HUES48 (cell line): ENCODE measurements around the gene CHSY3.
A peak's percentile ranks its signal among the peaks of the same experiment; 100 is the strongest.

Experiments
- H3K27ac ChIP-seq: one replicate; pipeline ENCODE4 v1.7.0; 2013; ENCODE audit warnings: low read depth, low read length, inconsistent platforms
- H3K27me3 ChIP-seq: 2 replicates; pipeline ENCODE4 v1.6.1; 2013; ENCODE audit warnings: mild to moderate bottlenecking, low read length; ENCODE audit not compliant: control insufficient read depth, insufficient read depth
- H3K36me3 ChIP-seq: 2 replicates; pipeline ENCODE4 v1.6.1; 2013; ENCODE audit warnings: low read length; ENCODE audit not compliant: control insufficient read depth, insufficient read depth
- H3K4me1 ChIP-seq: 2 replicates; pipeline ENCODE4 v1.6.1; 2013; ENCODE audit warnings: mild to moderate bottlenecking, low read length; ENCODE audit not compliant: control insufficient read depth, insufficient read depth
- H3K4me3 ChIP-seq: 2 replicates; pipeline ENCODE4 v1.5.1; 2013; ENCODE audit warnings: mild to moderate bottlenecking, low read depth, low read length
- H3K9ac ChIP-seq: 2 replicates; pipeline ENCODE4 v1.6.1; 2013; ENCODE audit warnings: mild to moderate bottlenecking, low read depth, low read length, moderate library complexity
- H3K9me3 ChIP-seq: 2 replicates; pipeline ENCODE4 v1.6.1; 2013; ENCODE audit warnings: low read length; ENCODE audit not compliant: control insufficient read depth, insufficient read depth

The CHSY3 gene

DNA sequence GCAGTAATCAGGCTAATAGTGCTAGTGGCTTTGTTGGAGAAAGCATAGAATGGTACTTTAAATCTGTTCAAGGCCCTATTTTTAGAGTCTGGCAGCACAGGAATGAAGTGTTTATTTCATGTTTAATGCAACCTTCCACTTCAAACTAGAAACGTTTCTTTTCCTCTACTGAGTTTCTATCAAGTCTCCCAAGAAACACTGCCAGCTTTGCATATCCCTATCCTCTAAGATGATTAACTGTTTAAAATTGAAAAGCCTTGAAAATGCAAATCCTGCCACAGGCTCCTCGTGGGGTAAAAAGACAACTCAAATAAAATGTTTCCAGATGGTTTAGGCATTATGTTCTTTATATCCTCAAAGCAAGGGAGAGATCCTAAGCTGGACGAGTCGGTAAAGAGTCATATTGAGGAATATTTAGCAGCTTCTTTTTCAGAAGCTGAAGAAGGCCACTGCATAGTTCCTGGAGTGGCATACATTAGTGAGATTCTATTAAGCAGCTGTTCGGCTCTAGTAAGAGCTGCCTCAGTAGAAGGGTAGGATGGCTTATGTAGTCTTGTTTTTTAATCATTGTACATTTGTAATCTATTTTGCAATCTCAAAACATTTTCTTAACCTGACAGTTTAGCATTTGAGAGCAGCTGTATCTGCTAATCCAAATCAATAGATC is 251.2 kb downstream of the CHSY3 start:
- Histone ChIP-seq H3K4me3 (no peak overlapping the region), H3K4me1 (peaks cover 27% of the 10 kb centered on the region), H3K36me3 (no peaks in the 10 kb centered on the region), H3K27me3 (no peaks in the 10 kb centered on the region), H3K27ac (peak overlapping the region; percentile 28), H3K9me3 (no peaks in the 10 kb centered on the region), H3K9ac (no peak overlapping the region)

DNA sequence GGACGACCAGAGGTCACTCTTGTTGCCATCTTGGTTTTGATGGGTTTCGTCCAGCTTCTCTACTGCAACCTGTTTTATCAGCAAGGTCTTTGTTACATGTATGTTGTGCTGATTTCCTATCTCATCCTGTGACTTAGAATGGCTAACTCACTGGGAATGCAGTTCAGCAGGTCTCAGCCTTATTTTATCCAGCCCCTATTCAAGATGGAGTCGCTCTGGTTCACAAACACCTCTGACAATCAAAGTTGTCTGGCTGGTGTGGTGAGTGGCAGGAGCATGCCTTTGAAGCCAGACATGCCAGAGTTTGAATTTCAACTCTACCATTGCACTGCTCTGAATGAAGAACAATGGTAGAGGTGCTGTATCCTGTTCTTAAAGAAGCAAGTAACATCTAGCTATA is 253.8 kb downstream of the CHSY3 start:
- Histone ChIP-seq H3K4me3 (no peak overlapping the region), H3K27ac (no peak overlapping the region), H3K4me1 (peaks cover 32% of the 10 kb centered on the region), H3K9me3 (no peaks in the 10 kb centered on the region), H3K27me3 (no peaks in the 10 kb centered on the region), H3K36me3 (no peaks in the 10 kb centered on the region), H3K9ac (no peak overlapping the region)

DNA sequence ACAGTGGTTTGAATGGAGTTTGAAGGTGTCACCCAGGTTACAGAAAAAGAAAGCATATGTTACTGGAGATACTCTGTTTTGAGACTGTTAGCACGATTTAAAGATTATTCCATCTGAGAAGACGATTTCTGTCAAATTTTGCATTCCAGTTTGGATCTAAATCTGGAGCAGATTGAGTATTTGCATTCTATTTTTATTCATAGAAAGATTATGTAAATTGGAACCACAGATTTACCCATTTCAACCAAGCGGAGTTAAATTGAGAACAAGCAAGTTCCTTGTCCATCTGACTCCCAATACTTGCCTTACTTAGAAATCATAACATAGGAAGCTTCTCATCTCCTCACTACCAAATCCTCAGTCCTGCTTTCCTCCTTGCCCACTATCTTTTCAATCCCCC is 255.7 kb downstream of the CHSY3 start:
- peaks cover 2% of the 10 kb centered on the region; the same call in 1 of the 2 replicates for H3K27me3 ChIP-seq
- H3K27ac ChIP-seq = no peak overlapping the region
- no peak overlapping the region for H3K9ac ChIP-seq
- no peak overlapping the region for H3K4me3 ChIP-seq
- no peaks in the 10 kb centered on the region for H3K9me3 ChIP-seq
- no peaks in the 10 kb centered on the region for H3K36me3 ChIP-seq
- peaks cover 28% of the 10 kb centered on the region for H3K4me1 ChIP-seq

DNA sequence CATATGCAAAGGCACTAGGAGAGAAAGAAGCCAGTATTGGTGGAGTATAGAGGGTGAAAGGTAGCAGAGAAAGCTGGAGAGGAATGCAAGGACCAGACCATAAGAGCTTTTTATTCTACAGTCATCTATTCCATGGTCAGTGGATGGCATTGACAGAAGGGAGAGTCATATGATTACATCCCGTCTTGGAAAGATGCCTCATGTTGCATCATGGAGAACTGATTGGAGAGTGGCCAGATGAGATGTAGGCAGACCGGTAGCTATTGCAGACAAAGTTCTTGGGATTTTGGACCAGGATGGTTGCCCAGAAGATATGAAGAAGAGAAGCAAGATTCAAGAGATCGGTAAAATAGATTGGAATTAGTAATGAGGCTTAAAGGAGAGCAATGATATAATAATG is 260.7 kb downstream of the CHSY3 start:
- H3K27me3 ChIP-seq = peaks cover 4% of the 10 kb centered on the region; the same call in 1 of the 2 replicates
- peaks cover 41% of the 10 kb centered on the region for H3K4me1 ChIP-seq
- no peak overlapping the region for H3K27ac ChIP-seq
- H3K9ac ChIP-seq = no peak overlapping the region
- H3K9me3 ChIP-seq = no peaks in the 10 kb centered on the region
- H3K36me3 ChIP-seq = no peaks in the 10 kb centered on the region
- no peak overlapping the region for H3K4me3 ChIP-seq

DNA sequence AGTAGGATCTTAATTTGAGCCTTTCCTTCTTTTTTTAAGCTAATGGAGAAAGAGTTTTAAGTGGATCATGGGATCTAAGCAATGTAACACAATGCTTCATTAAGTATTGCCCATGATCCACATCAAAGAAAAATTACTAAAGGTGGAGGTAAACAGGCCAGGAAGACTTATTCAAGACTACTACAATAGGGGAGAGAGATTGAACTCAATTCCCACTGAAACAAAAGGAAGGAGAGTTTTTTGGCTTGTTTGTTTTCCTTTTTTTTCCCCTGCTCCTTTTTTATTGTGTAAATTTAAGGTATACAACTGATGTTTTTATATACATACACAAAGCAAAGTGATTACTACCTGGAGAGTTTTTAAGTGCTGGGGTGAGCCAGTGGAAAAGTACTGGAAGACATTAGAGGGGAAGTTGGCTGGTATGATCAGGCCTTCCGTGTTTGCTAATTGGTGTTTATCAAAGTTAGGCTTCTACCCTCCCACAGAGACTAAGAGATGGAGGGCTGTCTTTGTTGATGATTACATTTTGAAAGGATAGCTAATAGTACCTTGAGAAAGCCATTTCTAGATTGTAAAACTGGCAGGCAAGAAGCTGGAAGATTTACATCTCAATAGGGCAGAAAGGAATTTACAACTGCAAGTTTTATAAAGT is 262.7 kb downstream of the CHSY3 start:
- Histone ChIP-seq H3K27me3 (peaks cover 4% of the 10 kb centered on the region; the same call in 1 of the 2 replicates), H3K36me3 (no peaks in the 10 kb centered on the region), H3K4me1 (peaks cover 46% of the 10 kb centered on the region), H3K27ac (peak overlapping the region; percentile 93), H3K9me3 (no peaks in the 10 kb centered on the region), H3K4me3 (peak overlapping the region; percentile 36), H3K9ac (no peak overlapping the region)

DNA sequence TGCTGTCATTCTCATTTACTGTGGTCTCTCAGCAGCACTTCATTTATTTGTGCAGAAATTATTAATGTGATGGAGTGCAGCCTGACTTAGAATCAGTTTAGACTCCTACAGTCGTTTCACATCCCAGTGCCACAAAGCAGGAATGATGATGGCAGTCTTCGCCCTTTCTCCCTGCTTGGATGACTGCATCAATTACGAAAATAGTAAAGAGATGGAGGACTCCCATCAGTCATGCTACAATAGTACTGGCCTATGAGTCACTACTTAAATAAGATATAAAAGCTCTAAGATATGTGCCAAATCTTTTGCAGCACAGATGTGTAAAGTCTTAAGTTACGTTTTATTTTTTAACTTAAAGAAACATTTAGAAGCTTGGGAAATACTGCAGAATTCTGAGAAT is 263.9 kb downstream of the CHSY3 start:
- Histone ChIP-seq H3K4me1 (peaks cover 41% of the 10 kb centered on the region), H3K27ac (peak overlapping the region; percentile 93), H3K27me3 (peaks cover 4% of the 10 kb centered on the region; the same call in 1 of the 2 replicates), H3K9ac (no peak overlapping the region), H3K36me3 (no peaks in the 10 kb centered on the region), H3K9me3 (no peaks in the 10 kb centered on the region), H3K4me3 (0 out of 2 replicates have a peak overlapping the region, but pooled peaks have one; percentile 7)

DNA sequence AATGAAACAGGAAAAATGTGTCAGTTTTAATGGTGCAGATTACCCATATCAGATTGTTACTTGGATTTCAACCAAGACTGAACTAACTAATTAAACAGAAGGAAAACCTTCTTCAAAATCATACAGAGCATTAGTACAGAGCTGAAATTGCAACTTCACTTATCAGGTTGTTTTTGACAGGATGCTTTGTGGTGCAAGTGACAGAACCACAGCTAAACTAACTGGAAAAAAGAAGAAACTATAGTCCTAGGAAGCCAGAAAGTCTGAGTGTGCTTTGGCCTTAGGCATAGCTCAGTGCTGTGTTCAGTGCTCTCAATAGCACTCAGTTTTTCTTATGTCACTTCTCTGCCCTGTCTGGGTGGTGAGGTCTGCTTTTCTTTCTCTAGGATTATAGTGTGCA is 267.4 kb downstream of the CHSY3 start:
- Histone ChIP-seq H3K27me3 (no peaks in the 10 kb centered on the region), H3K36me3 (no peaks in the 10 kb centered on the region), H3K27ac (no peak overlapping the region), H3K9ac (no peak overlapping the region), H3K9me3 (no peaks in the 10 kb centered on the region), H3K4me1 (peaks cover 28% of the 10 kb centered on the region), H3K4me3 (no peak overlapping the region)

DNA sequence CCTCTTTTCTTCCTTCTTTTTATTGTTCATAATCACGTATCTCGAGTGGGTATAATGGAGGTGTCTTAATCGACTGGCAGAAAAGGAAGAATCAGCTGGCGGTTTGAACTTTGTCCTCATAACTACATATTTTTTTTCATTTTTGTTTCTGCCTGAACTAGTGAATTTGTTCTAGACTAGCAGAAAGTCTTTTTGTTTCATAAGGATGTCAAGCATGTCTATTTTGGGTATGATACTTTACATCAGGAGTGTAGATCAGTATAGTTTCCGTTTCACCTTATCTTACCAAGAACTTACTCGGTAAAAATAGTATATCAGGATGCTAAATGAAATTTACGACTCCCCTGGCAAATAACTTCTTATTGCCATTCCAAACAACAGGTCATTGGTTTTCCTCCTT is 278.9 kb downstream of the CHSY3 start:
- H3K36me3 ChIP-seq = no peaks in the 10 kb centered on the region
- no peak overlapping the region for H3K4me3 ChIP-seq
- H3K9me3 ChIP-seq = no peaks in the 10 kb centered on the region
- no peaks in the 10 kb centered on the region for H3K27me3 ChIP-seq
- no peak overlapping the region for H3K27ac ChIP-seq
- H3K9ac ChIP-seq = no peak overlapping the region
- no peaks in the 10 kb centered on the region for H3K4me1 ChIP-seq

DNA sequence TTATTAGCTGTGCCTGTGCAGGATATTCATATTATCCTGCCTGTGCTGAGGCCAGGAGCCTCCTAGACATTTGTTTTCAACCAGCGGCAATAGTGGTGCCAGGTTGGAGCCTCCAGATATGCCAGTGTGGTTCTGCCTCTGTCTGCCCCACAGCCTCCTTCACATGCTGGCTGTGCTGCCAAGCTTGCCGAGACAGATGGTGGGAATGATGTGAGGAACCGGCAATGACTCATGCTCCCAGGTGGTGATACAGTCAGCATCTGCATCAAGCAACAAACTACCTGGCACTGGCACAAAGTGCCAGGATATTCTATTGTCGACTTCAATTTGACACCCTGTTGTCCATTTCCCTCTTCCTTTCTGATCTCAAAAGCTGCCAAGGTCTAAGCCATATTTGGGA is 285.7 kb downstream of the CHSY3 start:
- no peak overlapping the region for H3K27ac ChIP-seq
- H3K4me1 ChIP-seq = no peaks in the 10 kb centered on the region
- H3K36me3 ChIP-seq = no peaks in the 10 kb centered on the region
- no peaks in the 10 kb centered on the region for H3K27me3 ChIP-seq
- H3K4me3 ChIP-seq = no peak overlapping the region
- H3K9me3 ChIP-seq = no peaks in the 10 kb centered on the region
- H3K9ac ChIP-seq = no peak overlapping the region

DNA sequence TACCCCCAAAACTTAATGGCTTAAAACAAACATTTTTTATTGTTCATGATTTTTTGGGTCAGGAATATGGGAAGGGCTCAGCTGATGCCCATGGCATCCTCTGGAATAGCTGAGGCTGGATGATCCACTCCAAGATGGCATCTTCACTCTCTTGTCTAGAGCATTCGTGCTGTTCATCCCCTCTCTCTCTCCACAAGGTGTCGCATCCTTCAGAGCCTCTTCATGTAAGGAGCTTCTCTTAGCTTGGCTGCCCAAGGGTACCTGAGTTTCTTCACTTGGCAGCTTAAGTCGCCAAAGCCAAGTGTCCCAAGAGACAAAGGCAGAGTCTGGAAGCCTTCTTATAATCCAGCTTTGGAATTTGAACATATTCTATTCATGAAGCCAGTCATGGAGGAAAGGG is 294.7 kb downstream of the CHSY3 start:
- Histone ChIP-seq H3K27ac (no peak overlapping the region), H3K27me3 (no peaks in the 10 kb centered on the region), H3K4me1 (no peaks in the 10 kb centered on the region), H3K9me3 (no peaks in the 10 kb centered on the region), H3K4me3 (no peak overlapping the region), H3K9ac (no peak overlapping the region), H3K36me3 (no peaks in the 10 kb centered on the region)

DNA sequence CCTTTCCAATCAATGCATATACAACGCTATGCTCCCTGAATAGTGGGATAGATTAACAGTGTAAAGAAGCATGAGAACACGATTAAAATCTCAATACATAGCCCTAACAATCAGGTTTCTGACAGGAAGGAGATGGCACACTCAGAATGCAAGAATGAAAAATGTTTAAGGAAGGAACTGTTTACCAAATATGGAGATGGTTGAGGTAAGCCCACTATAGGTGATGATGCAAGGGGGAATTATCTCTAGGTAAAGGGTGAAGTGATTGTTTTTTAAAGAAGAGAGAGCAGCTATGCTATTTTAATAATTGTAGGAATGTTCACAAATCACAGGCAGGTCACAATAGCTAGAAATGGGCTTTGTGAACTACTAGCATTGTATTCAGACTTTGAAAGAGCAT is 302.4 kb downstream of the CHSY3 start:
- H3K27me3 ChIP-seq = no peaks in the 10 kb centered on the region
- H3K4me3 ChIP-seq = no peak overlapping the region
- H3K4me1 ChIP-seq = 0 out of 2 replicates have a peak, but pooled peaks cover 4% of the 10 kb centered on the region
- no peak overlapping the region for H3K9ac ChIP-seq
- no peaks in the 10 kb centered on the region for H3K9me3 ChIP-seq
- H3K36me3 ChIP-seq = no peaks in the 10 kb centered on the region
- H3K27ac ChIP-seq = no peak overlapping the region
